GM18499 (cell line): Measurements from ENCODE around the gene EXOC2.
"Not testable (repeated sequence)": the region's sequence is repeated elsewhere in the genome, so short reads cannot be mapped to it uniquely, and the experiment has no call there.

Source experiments
- ATAC-seq: cut with Tn5 transposase; IDR thresholded peaks from one replicate; pipeline ENCODE4 v1.9.1; 2021; ENCODE audit warnings: moderate number of reproducible peaks; ENCODE audit not compliant: insufficient read depth, unreplicated experiment

EXOC2 gene

GRCh38 chr6:650098-650497 is 42.8 kb downstream of the EXOC2 start:
- ATAC-seq = no peak

GRCh38 chr6:642805-643204 is 50.1 kb downstream of the EXOC2 start:
- no peak for ATAC-seq

GRCh38 chr6:641225-641985 is 51.5 kb downstream of the EXOC2 start:
- no peak for ATAC-seq

- ATAC-seq = peak; percentile 52
These were observed 56.5 kb downstream of the EXOC2 start for GRCh38 chr6:636488-636887.

- no peak for ATAC-seq
These were observed 57.7 kb downstream of the EXOC2 start for GRCh38 chr6:635233-635632.

- ATAC-seq = no peak
These were observed 59.3 kb downstream of the EXOC2 start for GRCh38 chr6:633611-634010.

- ATAC-seq = no peak
These were observed 64.2 kb downstream of the EXOC2 start for GRCh38 chr6:628766-629165.

- no peak for ATAC-seq
These were observed 66.7 kb downstream of the EXOC2 start for GRCh38 chr6:626236-626635.

GRCh38 chr6:624979-625378 is 68.0 kb downstream of the EXOC2 start:
- no peak for ATAC-seq

GRCh38 chr6:622462-622861 is 70.5 kb downstream of the EXOC2 start:
- ATAC-seq = no peak

- ATAC-seq = no peak
These were observed 71.0 kb downstream of the EXOC2 start for GRCh38 chr6:621931-622330.

GRCh38 chr6:620950-621349 is 72.0 kb downstream of the EXOC2 start:
- ATAC-seq = no peak

- no peak for ATAC-seq
These were observed 72.8 kb downstream of the EXOC2 start for GRCh38 chr6:620166-620565.

- no peak for ATAC-seq
These were observed 75.4 kb downstream of the EXOC2 start for GRCh38 chr6:617456-618100.

GRCh38 chr6:613981-614380 is 79.0 kb downstream of the EXOC2 start:
- no peak for ATAC-seq

- ATAC-seq = no peak
These were observed 81.0 kb downstream of the EXOC2 start for GRCh38 chr6:611928-612327.

GRCh38 chr6:610882-611281 is 82.1 kb downstream of the EXOC2 start:
- no peak for ATAC-seq

GRCh38 chr6:609905-610304 is 83.0 kb downstream of the EXOC2 start:
- no peak for ATAC-seq

GRCh38 chr6:606829-607379 is 86.0 kb downstream of the EXOC2 start:
- no peak for ATAC-seq

- not testable (repeated sequence) for ATAC-seq
These were observed 87.0 kb downstream of the EXOC2 start for GRCh38 chr6:605895-606294.

GRCh38 chr6:604579-604978 is 88.4 kb downstream of the EXOC2 start:
- no peak for ATAC-seq

- no peak for ATAC-seq
These were observed 89.7 kb downstream of the EXOC2 start for GRCh38 chr6:603265-603664.
